GM10248 (cell line): ENCODE results near the gene MSH3.
A peak's percentile ranks its signal among the peaks of the same experiment; 100 is the strongest.

Source experiments
- CTCF ChIA-PET: fragments of 300-600 bp; sonication (Branson Sonifier 250); formaldehyde crosslinking; extraction: SDS; loops from one replicate; lab custom pipeline; 2021; ENCODE audit warnings: antibody characterized with exemption; lab: Yijun Ruan, JAX
- POLR2A ChIA-PET: fragments of 350-650 bp; sonication (Branson Sonifier 250); formaldehyde crosslinking; extraction: SDS; loops from one replicate; lab custom pipeline; 2020; ENCODE audit warnings: antibody characterized with exemption; lab: Yijun Ruan, JAX
- DNase-seq: peaks from one replicate; pipeline ENCODE4 v3.0.0; 2012; ENCODE audit errors: extremely low spot score
- CTCF ChIP-seq: IDR thresholded peaks from 2 replicates; pipeline ENCODE4 v1.5.1; 2012; ENCODE audit warnings: mild to moderate bottlenecking, low read depth; ENCODE audit errors: extremely low read depth, missing control alignments, control extremely low read depth

Gene MSH3

GRCh38 chr5:80665057-80665456 is 10.6 kb downstream of the MSH3 start:
- CTCF ChIA-PET = interaction anchor here (1.6 to 2.4 kb wide), 2 partner anchors 10 to 12 kb away, joined by 6 read pairs; partner anchors contain the start of genes DHFR and MSH3
- TF ChIP-seq CTCF = no peak
- POLR2A ChIA-PET = no interaction called here
- no peak for DNase-seq

GRCh38 chr5:80667384-80667783 is 12.9 kb downstream of the MSH3 start:
- CTCF ChIA-PET = interaction anchor here (0.9 to 4.4 kb wide), 5 partner anchors 10 to 441 kb away, joined by 3 to 36 read pairs (median 5); partner anchors contain the start of genes DHFR and MSH3
- POLR2A ChIA-PET = no interaction called here
- DNase-seq = no peak
- TF ChIP-seq CTCF = no peak

- no peak for TF ChIP-seq CTCF
- DNase-seq = peak; percentile 57
- ChIA-PET POLR2A (no interaction called here), CTCF (interaction anchor here (0.9 to 4.4 kb wide), 6 partner anchors 9 to 440 kb away, joined by 3 to 36 read pairs (median 6); partner anchors contain the start of genes DHFR and MSH3)
Measured at GRCh38 chr5:80668016-80668969, 13.8 kb downstream of the MSH3 start.

- peak; percentile 56 for DNase-seq
- POLR2A ChIA-PET = no interaction called here
- peak; percentile 86 for TF ChIP-seq CTCF
- CTCF ChIA-PET = interaction anchor here (0.6 to 2.4 kb wide), 23 partner anchors 9 to 580 kb away, joined by 3 to 12 read pairs (median 4); partner anchors contain the start of genes DHFR and MSH3
Measured at GRCh38 chr5:80672140-80672736, 17.8 kb downstream of the MSH3 start.

GRCh38 chr5:80676706-80677105 is 22.3 kb downstream of the MSH3 start:
- ChIA-PET POLR2A (no interaction called here), CTCF (interaction anchor here (0.9 to 2.0 kb wide), 4 partner anchors 9 to 29 kb away, joined by 3 to 6 read pairs (median 6); no protein-coding TSS in a partner anchor)
- no peak for TF ChIP-seq CTCF
- no peak for DNase-seq

GRCh38 chr5:80686757-80687156 is 32.3 kb downstream of the MSH3 start:
- DNase-seq = no peak
- TF ChIP-seq CTCF = peak; percentile 24
- POLR2A ChIA-PET = no interaction called here

More at GRCh38 chr5:80686757-80687156, 32.3 kb downstream of the MSH3 start:
- CTCF ChIA-PET = interaction anchor here (0.7 to 3.2 kb wide), 9 partner anchors 10 to 507 kb away, joined by 3 to 22 read pairs (median 6); no protein-coding TSS in a partner anchor
